Adipocyte (in vitro differentiated cells): ENCODE results near the gene COL23A1.
"Not testable (repeated sequence)": the region's sequence is repeated elsewhere in the genome, so short reads cannot be mapped to it uniquely, and the experiment has no call there.

Source experiments
- DNase-seq: peaks from one replicate; pipeline ENCODE4 v3.0.0-alpha.2; 2015; ENCODE audit warnings: low read depth
- H3K27me3 ChIP-seq: replicated peaks from 2 replicates; pipeline ENCODE4 v1.7.0; 2013; ENCODE audit warnings: mild to moderate bottlenecking, low read length, moderate library complexity; ENCODE audit not compliant: control insufficient read depth, insufficient read depth
- H3K36me3 ChIP-seq: 2 replicates; pipeline ENCODE4 v1.7.0; 2013; ENCODE audit warnings: low read length, mild to moderate bottlenecking, moderate library complexity; ENCODE audit not compliant: control insufficient read depth, insufficient read depth, severe bottlenecking
- H3K4me1 ChIP-seq: 2 replicates; pipeline ENCODE4 v1.7.0; 2013; ENCODE audit warnings: mild to moderate bottlenecking, low read length, moderate library complexity; ENCODE audit not compliant: control insufficient read depth, insufficient read depth
- H3K4me3 ChIP-seq: 2 replicates; pipeline ENCODE4 v1.7.0; 2013; ENCODE audit warnings: mild to moderate bottlenecking, low read length, moderate library complexity
- H3K9ac ChIP-seq: 2 replicates; pipeline ENCODE4 v1.7.0; 2013; ENCODE audit warnings: mild to moderate bottlenecking, low read length, moderate library complexity
- H3K9me3 ChIP-seq: 2 replicates; pipeline ENCODE4 v1.7.0; 2013; ENCODE audit warnings: mild to moderate bottlenecking, low read length, moderate library complexity; ENCODE audit not compliant: control insufficient read depth

COL23A1 gene

GRCh38 chr5:178235588-178235974, 354.6 kb downstream of the COL23A1 start:
- Histone ChIP-seq H3K36me3 (no peaks in the 10 kb centered on the region), H3K27me3 (no peaks in the 10 kb centered on the region), H3K4me3 (no peak overlapping the region), H3K9ac (no peak overlapping the region), H3K4me1 (peaks cover 29% of the 10 kb centered on the region), H3K9me3 (no peaks in the 10 kb centered on the region)
- no peak for DNase-seq

- peaks cover 35% of the 10 kb centered on the region for H3K4me1 ChIP-seq
- H3K27me3 ChIP-seq, result no peaks in the 10 kb centered on the region
- DNase-seq, result peak; percentile 81
- no peaks in the 10 kb centered on the region for H3K9me3 ChIP-seq
- no peak overlapping the region for H3K4me3 ChIP-seq
- H3K36me3 ChIP-seq, result peaks cover 1% of the 10 kb centered on the region
- peak overlapping the region; percentile 5 for H3K9ac ChIP-seq
Measured at GRCh38 chr5:178234750-178235587, 355.2 kb downstream of the COL23A1 start.

DNA sequence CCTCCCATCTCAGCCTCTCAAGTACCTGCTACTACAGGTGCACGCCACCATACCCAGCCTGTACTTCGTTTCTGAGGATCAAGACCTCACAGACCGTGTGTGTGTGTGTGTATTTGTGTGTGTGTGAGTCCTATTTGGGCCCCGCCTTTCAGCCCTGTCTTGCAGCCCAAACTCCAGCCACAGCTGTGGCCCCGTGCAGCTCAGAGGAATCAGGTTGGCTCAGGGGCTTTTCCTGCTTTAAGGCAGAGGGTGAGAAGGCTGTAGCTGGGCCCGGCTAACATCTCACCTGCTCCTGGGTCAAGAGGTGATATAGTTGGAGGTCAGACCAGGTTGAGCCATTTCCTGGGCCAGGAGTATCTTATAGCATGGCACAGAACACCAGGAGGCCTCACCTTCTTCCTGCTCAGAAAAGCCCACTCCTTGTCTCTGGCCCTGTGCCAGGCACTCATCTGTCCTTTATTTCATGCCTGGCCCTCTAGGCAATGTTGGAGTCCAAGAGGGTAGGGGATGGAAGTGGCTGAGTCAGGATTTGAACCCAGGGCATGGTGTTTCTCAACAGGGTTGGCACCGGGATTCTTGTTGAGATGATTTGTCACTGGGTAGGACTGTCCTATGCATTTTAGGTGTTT, 356.0 kb downstream of the COL23A1 start:
- Histone ChIP-seq H3K4me1 (peaks cover 41% of the 10 kb centered on the region), H3K9ac (peak overlapping the region; percentile 5), H3K9me3 (no peaks in the 10 kb centered on the region), H3K4me3 (no peak overlapping the region), H3K27me3 (no peaks in the 10 kb centered on the region), H3K36me3 (peaks cover 9% of the 10 kb centered on the region)
- no peak for DNase-seq

DNA sequence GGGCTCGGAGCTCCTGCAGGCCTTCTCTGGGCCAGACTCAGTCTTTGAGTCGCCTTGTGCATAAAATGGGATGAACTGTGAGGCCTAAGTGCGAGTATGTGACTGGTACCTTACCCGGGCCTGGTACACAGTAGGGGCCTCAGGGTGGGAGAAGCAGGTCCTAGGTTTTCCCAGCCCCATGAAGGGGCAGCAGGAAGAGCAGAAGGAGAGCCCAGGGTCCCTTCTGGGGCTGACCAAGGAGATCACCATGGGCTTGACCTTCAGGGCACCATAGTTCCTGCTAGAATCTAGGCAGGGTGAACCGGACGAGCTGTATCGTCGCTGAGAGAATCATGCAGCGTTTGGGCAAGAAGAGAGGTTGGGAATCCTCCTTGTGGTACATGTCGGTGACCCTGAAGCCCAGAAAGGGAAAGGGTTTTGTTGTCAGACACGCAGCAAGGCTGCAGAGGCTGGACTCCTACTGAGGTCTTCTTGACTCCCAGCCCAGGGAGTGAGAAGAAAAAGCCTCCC, 357.2 kb downstream of the COL23A1 start:
- H3K4me1 ChIP-seq, result peaks cover 50% of the 10 kb centered on the region
- peak overlapping the region; percentile 96 for H3K9ac ChIP-seq
- H3K9me3 ChIP-seq, result no peaks in the 10 kb centered on the region
- peaks cover 20% of the 10 kb centered on the region for H3K36me3 ChIP-seq
- H3K4me3 ChIP-seq, result peak overlapping the region; percentile 91
- DNase-seq, result no peak
- H3K27me3 ChIP-seq, result no peaks in the 10 kb centered on the region

- Histone ChIP-seq H3K27me3 (no peaks in the 10 kb centered on the region), H3K9me3 (no peaks in the 10 kb centered on the region), H3K4me1 (peaks cover 55% of the 10 kb centered on the region), H3K4me3 (peak within 1 kb of the TSS; percentile 91), H3K36me3 (peaks cover 26% of the 10 kb centered on the region), H3K9ac (peak within 1 kb of the TSS; percentile 96)
- DNase-seq, result peak; percentile 84
Measured at GRCh38 chr5:178232124-178232919, 357.9 kb downstream of the COL23A1 start, which contains the start of gene PHYKPL. TSS of gene PHYKPL (minus strand) at chr5:178232802. CDS start at chr5:178232550, 252 bp downstream.

DNA sequence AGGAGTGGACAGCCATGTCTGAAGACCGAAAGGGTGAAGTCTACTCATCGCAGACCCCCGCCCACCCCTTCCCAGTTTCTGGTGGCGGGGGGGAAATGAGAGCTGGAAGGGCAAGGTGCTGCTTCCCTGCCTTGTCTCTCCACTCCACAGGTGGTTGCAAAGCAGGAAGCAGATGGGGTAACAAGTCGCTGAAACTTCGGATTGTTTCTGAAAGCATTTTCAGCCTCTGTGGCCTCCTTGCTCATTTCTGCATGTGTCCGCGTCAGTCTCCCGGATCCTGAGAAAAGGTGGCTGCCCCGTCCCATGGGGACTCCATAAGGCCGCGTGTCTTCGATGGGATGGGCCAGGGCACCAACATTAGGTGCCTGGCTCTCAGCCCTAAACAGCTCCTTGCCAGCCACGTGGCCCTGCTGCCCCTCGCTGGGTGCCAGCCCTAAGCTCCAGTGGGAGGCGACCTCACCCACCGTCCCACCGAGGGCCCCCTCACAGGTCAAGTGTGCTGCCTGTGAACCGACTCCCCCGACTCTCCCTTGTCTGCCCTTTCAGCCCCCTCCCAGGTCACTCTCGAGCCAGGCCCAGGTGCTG, 358.6 kb downstream of the COL23A1 start:
- H3K9ac ChIP-seq, result peak overlapping the region; percentile 96
- peaks cover 51% of the 10 kb centered on the region for H3K4me1 ChIP-seq
- DNase-seq, result no peak
- H3K36me3 ChIP-seq, result peaks cover 33% of the 10 kb centered on the region
- no peaks in the 10 kb centered on the region for H3K9me3 ChIP-seq
- peak overlapping the region; percentile 91 for H3K4me3 ChIP-seq
- no peaks in the 10 kb centered on the region for H3K27me3 ChIP-seq

DNA sequence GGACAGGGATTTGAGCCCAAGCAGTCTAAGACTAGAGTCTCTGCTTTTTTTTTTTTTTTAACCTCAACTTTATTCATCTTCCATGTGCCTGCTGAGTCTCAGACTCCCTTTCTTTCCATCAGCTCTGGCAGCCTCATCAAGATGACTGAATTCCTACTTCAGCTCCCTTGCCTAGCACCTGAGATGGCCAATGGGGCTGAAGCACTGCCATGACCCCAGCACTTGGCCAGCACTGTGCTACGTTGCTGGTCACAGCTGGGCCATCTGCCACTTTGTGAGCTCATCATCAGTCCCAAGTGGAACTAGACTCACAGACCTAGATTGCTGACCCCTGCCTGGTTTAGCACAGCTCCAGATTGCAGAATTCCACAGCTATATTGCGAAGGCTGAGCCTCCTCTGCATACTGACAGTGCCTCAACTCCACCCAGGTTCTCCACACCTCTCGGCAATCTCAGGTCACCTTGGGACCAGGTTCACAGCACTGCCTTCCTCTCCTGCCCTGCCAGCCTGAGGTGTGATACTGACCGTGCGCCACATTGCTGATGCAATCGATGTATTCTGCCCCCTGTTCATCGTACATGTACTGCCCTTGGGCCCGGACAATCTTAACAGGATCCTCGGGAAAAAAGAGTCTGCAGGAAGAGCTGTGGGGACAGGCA, 359.2 kb downstream of the COL23A1 start:
- H3K9me3 ChIP-seq, result no peaks in the 10 kb centered on the region
- DNase-seq, result peak; percentile 40
- peaks cover 34% of the 10 kb centered on the region for H3K36me3 ChIP-seq
- peak overlapping the region; percentile 96 for H3K9ac ChIP-seq
- peak overlapping the region; percentile 91 for H3K4me3 ChIP-seq
- no peaks in the 10 kb centered on the region for H3K27me3 ChIP-seq
- peaks cover 45% of the 10 kb centered on the region for H3K4me1 ChIP-seq

DNA sequence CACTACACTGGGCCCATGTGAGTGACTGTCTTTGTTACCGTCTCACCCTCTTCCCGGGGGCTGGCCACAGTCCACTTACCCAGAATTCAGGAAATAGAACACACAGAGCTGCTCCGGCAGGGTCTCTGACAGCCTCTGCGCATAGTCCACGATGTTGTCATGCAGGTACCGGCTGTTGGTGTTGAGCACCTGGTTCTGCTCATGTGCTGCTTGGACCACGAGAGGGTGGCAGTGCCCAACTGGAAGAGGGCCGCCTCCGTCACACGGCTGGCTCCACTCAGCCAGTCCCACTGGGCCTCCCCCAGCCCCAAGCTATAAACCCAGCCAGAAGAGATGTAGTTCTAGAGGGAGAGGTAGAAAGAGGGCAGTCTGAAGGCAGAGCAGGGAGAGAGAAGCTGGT, 360.3 kb downstream of the COL23A1 start:
- peaks cover 45% of the 10 kb centered on the region for H3K4me1 ChIP-seq
- H3K27me3 ChIP-seq, result no peaks in the 10 kb centered on the region
- DNase-seq, result no peak
- H3K9ac ChIP-seq, result peak overlapping the region; percentile 16
- H3K9me3 ChIP-seq, result no peaks in the 10 kb centered on the region
- H3K36me3 ChIP-seq, result peaks cover 34% of the 10 kb centered on the region
- peak overlapping the region; percentile 91 for H3K4me3 ChIP-seq

GRCh38 chr5:178229111-178229510, 361.1 kb downstream of the COL23A1 start:
- not testable (repeated sequence) for H3K4me3 ChIP-seq, H3K9me3 ChIP-seq, H3K27me3 ChIP-seq, H3K9ac ChIP-seq, DNase-seq
- Histone ChIP-seq H3K4me1 (peaks cover 45% of the 10 kb centered on the region), H3K36me3 (peaks cover 40% of the 10 kb centered on the region)

GRCh38 chr5:178228609-178229008, 361.6 kb downstream of the COL23A1 start:
- Histone ChIP-seq H3K4me3 (no peak overlapping the region), H3K4me1 (peaks cover 45% of the 10 kb centered on the region), H3K9me3 (no peaks in the 10 kb centered on the region), H3K36me3 (peaks cover 42% of the 10 kb centered on the region), H3K27me3 (no peaks in the 10 kb centered on the region), H3K9ac (no peak overlapping the region)
- DNase-seq, result no peak
